Measurements from ENCODE around the gene ASCC1. TPM values are rescaled to one million over a fixed set of nuclear protein-coding genes. Genes with fewer than 3 reads are reported as not detected.

Gene ASCC1
- total and polyA plus RNA-seq, 2 of the 13 experiments (the other 11 are each of a cell fraction or from before 2014, with no cell fraction given): 21.6 to 30.1 TPM

GRCh38 chr10:72248468-72249151, 32.5 kb upstream of the ASCC1 start (continued):
- TF ChIP-seq SYNCRIP (IDR thresholded peaks at IDR 0.05; ENCODE audit: insufficient read depth, low read depth, low read length) (no peak), TCF12 (IDR thresholded peaks at IDR 0.05) (no peak), TCF12 (CRISPR knock-in tag; IDR thresholded peaks at IDR 0.05) (no peak), ZNF17 (CRISPR knock-in tag; IDR thresholded peaks at IDR 0.05) (no peak), SAP130 (CRISPR knock-in tag; IDR thresholded peaks at IDR 0.05; ENCODE audit: low read depth) (peak; percentile 64; the same call in 1 of the 2 replicates), HIC2 (CRISPR knock-in tag; IDR thresholded peaks at IDR 0.05; ENCODE audit: low read depth) (no peak), SNAI1 (CRISPR knock-in tag; IDR thresholded peaks at IDR 0.05; ENCODE audit: borderline replicate concordance) (no peak), SMYD3 (CRISPR knock-in tag; IDR thresholded peaks at IDR 0.05) (no peak), ZSCAN5A (CRISPR knock-in tag; IDR thresholded peaks at IDR 0.05; ENCODE audit: borderline replicate concordance) (no peak), MAX (IDR thresholded peaks at IDR 0.05) (peak; percentile 77), IRF9 (CRISPR knock-in tag; IDR thresholded peaks at IDR 0.05; ENCODE audit: borderline replicate concordance) (no peak), POLR2A (IDR thresholded peaks at IDR 0.05; ENCODE audit: insufficient read depth in 1 of 2, low read depth in 2 of 2, low read length in 2 of 2) (peak; percentile 88 to 95), YY1 (IDR thresholded peaks at IDR 0.05; ENCODE audit: insufficient read depth, insufficient replicate concordance, low read depth, low read length) (peak; percentile 26), POLR2AphosphoS2 (IDR thresholded peaks at IDR 0.05; ENCODE audit: low read depth, low read length) (no peak), U2AF2 (IDR thresholded peaks at IDR 0.05; ENCODE audit: low read depth, low read length) (no peak), NAIF1 (CRISPR knock-in tag; IDR thresholded peaks at IDR 0.05; ENCODE audit: borderline replicate concordance) (no peak), TFE3 (CRISPR knock-in tag; IDR thresholded peaks at IDR 0.05) (no peak), NCOR1 (IDR thresholded peaks at IDR 0.05; ENCODE audit: borderline replicate concordance, low read length) (no peak), POGZ (CRISPR knock-in tag; IDR thresholded peaks at IDR 0.05) (no peak), MTF2 (CRISPR knock-in tag; IDR thresholded peaks at IDR 0.05; ENCODE audit: borderline replicate concordance) (no peak), ZNF607 (CRISPR knock-in tag; IDR thresholded peaks at IDR 0.05; ENCODE audit: borderline replicate concordance) (0 out of 2 replicates have a peak, but pooled peaks have one; percentile 32), MTA1 (CRISPR knock-in tag; IDR thresholded peaks at IDR 0.05; ENCODE audit: borderline replicate concordance) (0 out of 2 replicates have a peak, but pooled peaks have one; percentile 25), ZGPAT (CRISPR knock-in tag; IDR thresholded peaks at IDR 0.05) (peak; percentile 38; the same call in 1 of the 2 replicates)

Measured in HepG2 (cell line).